CD4-positive, alpha-beta T cell treated with Interleukin-12 subunit alpha and Interleukin-12 subunit beta, for 1 hour (primary cell): ENCODE results near the gene GORAB.
A peak's percentile ranks its signal among the peaks of the same experiment; 100 is the strongest.

Source experiments
- DNase-seq: peaks from one replicate; pipeline ENCODE4 v3.0.0-alpha.2; 2020

GORAB gene

DNA sequence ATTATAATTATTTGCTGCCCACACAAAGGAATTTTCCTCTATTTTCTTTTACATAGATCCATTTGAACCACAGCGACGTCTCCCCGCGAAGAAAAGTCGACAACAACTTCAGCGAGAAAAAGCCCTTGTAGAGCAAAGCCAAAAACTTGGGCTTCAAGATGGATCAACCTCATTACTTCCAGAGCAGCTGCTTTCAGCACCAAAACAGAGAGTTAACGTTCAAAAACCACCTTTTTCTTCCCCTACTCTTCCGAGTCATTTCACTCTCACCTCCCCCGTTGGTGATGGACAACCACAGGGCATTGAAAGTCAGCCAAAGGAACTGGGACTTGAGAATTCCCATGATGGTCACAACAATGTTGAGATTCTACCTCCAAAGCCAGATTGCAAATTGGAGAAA is 7.2 kb downstream of the GORAB start:
- no peak for DNase-seq

GRCh38 chr1:170544624-170545023 is 12.7 kb downstream of the GORAB start:
- no peak for DNase-seq

GRCh38 chr1:170545476-170545875 is 13.5 kb downstream of the GORAB start:
- no peak for DNase-seq

DNA sequence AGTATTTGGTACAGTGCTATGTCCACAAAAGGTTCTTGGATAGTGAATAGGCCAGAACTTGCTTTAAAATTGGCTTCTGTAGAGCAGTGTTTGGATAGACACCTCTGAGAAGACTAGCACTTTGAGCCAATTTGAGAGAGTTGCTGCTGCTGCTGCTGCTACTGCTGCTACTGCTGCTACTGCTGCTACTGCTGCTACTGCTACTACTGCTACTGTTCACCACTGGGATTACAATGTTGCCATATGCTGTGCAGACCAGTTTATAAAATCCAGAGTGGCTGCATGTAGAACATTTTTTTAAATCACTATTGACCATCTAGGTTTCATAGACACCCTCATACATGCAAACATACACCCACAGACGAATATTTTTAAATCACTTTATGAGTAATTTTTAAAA is 15.3 kb downstream of the GORAB start:
- DNase-seq: no peak

GRCh38 chr1:170548497-170548896 is 16.5 kb downstream of the GORAB start:
- DNase-seq: no peak

DNA sequence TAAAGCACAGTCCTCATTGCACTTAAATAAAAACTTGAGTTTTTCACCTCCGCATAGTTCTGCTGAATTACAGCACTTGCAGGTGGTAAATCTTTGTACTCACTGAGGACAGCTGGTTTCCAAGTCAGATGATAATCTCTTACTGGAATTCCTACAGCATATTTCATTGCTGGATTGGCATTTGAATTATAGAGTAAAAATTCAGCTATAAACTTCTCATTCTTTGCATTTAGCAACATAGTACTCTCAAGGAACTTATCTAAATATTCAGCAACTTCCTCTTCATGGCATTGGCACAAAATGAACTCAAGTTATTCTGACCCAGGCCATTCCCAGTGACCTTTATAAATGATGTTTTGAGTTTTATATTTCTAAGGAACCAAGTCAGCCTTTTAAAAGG is 23.4 kb downstream of the GORAB start:
- no peak for DNase-seq

- no peak for DNase-seq
These were observed 25.0 kb downstream of the GORAB start for GRCh38 chr1:170556917-170557316.

- DNase-seq: no peak
These were observed 26.8 kb downstream of the GORAB start for GRCh38 chr1:170558731-170559130.

- no peak for DNase-seq
These were observed 27.2 kb downstream of the GORAB start for GRCh38 chr1:170559166-170559565.

GRCh38 chr1:170560681-170561285 is 28.8 kb downstream of the GORAB start:
- DNase-seq: no peak

GRCh38 chr1:170562646-170563338 is 30.8 kb downstream of the GORAB start:
- DNase-seq: peak; percentile 6

- no peak for DNase-seq
These were observed 35.2 kb downstream of the GORAB start for GRCh38 chr1:170567214-170567613.

- no peak for DNase-seq
These were observed 36.2 kb downstream of the GORAB start for GRCh38 chr1:170568197-170568596.

DNA sequence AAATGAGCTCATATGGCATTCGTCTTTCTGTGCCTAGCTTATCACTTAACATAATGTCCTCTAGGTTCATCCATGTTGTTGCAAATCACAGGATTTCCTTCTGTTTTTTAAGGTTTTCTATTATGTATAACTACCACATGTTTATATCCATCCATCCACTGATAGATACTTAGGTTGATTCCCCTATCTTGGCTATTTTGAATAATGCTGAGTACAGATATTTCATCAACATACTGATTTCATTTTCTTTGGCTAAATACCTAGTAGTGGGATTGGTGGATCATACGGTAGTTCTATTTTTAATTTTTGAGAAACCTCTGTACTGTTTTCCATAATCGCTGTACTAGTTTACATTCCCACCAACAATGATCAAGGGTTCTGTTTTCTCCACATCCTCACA is 45.0 kb downstream of the GORAB start:
- DNase-seq: no peak

DNA sequence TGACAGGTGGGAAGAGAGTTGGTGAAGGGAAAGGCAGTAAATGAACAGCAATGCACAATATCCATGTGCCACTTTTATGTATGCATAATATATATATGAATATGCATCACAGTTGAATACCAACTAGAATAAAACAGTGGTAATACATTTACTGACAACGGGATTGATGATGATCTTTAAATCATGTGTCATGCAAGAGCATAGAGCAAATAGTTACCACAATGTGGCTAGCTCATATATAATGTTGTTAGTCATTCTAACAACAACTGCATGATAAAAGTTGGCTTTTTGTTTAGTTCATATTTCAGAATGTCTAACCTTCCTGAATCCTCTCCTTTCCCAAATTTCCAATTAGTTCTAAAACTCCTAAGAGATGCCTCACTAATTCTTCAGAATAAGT is 46.4 kb downstream of the GORAB start:
- no peak for DNase-seq

DNA sequence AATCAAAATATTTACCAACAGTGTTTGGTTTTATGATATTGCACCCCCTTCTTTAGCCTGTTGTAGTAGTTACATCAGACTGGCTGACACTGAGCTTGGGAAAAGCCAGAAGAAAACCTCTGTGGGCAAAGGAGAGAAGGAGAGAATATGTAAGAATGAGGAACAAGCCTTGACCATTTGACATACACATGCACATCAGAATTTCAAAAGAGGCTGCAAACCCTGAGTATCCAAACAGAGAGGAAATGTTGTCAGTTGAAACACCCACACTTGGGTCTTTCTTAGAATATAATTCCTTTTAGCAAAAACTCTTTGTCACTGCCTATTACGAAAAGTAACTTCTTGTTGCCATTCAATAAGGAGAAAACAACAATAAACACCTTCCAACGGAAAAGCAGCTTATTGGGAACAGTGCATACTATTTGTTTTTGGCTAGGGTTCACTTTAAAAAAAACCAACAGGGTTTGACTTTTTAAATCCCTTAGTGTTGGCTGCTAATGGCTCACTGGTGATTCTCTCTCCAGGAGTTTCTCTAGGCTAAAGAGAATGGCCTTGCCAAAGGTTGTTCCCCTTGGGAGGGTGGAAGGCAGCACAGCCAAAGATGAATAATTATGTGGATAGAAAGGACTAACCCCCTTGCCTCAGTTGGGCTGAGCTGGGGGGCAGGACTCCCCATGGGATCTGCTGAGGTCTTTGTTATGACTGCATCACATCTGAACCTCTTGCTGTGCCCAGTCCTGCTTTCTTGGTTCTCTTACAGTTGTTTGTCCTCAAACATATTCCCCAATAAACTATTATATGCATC is 48.9 kb downstream of the GORAB start:
- no peak for DNase-seq

DNA sequence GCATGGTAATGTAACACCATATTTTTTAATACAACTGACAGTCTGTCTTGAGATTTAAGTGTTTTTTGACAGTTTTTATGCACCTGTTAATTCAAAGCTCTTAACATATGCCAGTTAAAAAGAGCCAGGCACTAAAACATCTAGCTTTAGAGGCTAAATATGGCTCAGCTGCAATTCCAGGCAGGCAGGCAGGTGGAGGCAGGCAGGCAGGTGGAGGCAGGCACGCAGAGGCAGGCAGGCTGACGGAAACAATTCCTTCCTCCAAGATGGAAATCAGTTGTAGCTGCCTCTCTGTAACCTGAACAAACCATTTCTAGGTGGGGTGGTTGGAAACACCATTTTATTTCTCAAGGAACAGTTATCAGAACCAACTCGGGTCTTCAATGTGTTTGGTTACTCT is 51.2 kb downstream of the GORAB start:
- no peak for DNase-seq

DNA sequence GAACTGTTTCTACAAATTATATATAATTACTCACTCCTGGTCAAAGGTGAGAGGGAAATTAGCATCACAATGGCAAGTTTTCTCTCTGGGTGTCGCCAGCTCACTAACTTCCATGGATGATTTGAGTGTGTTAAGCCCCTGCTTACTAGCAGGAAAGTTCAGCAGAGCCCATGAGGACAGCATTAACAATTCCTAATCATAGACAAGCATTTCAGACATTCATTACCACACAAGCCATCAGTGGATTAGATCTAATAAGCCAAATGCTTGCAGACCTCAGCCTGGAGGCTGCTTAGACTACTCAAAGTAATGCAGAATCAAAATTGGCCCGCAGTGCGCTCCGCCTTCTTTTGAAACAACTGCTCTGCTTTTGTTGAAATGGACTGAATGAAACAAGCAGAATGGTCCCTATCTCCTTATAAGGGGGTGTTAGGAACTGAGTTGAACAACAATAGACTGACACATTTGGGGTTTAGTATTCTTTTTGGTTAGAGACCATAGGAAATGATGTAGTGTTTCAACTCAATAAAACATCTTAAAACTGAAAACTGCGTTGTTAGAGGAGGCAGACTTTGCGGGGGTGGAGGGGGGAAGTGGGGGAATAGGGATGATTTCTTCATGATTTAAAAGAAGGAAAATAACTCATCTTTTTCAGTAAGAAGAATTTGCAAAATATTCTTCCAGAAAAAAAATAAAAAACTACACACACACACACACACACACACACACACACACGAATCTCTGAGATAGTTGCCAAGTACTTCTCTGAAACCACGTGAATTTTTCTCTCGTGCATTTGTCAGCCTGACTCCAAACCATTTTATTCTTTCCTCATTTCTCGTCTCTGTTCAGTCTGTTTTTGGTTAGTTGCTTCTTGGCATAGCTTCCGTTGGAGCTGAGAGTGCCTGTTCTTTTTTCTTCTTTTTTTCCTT is 54.6 kb downstream of the GORAB start:
- DNase-seq: no peak

- no peak for DNase-seq
These were observed 55.3 kb downstream of the GORAB start for GRCh38 chr1:170587253-170587593.

DNA sequence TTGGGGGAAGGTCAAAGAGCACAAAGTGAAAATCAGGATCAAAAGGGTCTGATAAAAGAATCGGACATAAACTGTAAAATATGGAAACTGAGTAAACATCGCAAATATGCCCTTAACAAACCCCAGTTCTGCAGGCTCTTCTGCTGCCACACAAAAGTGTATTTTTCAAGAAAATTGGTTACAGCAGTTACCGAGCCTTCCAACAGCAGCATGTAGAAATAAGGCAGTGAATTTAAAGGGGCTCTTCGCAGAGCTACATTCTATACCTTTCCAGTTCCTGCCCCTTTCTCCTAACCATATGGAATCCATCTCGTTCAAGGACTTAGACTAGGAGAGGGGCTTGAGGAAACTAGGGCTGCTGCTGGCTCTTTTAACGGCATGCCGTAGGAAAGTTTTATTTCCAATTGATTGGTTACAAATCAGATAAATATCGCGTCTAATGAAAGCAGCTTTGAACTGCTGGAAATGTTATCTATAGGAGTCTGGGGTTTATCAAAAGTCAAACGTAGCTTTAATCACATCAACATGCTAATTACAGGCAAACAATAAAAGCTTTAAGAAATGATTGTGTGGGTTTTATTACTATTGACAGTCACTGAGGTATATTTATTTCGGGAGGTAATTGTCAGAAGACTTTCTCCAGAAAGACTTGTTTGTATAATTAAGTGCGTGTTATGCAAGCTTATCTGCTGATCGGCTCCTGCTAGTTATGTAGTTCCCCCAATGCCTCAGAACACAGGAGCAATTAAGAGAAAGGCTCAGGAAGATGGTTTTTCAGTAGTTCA is 59.1 kb downstream of the GORAB start:
- DNase-seq: no peak

- no peak for DNase-seq
These were observed 60.7 kb downstream of the GORAB start for GRCh38 chr1:170592591-170593111.
